Mesendoderm (in vitro differentiated cells): ENCODE results near the gene GPR31.

ENCODE experiments used
- DNase-seq: peaks from one replicate; pipeline ENCODE4 v3.0.0; 2013
- H2AK5ac ChIP-seq: 2 replicates; pipeline ENCODE4 v1.6.1; 2013; ENCODE audit warnings: low read length, inconsistent platforms
- H2BK120ac ChIP-seq: 2 replicates; pipeline ENCODE4 v1.6.1; 2013; ENCODE audit warnings: low read depth, mild to moderate bottlenecking, low read length, moderate library complexity, mixed read lengths
- H2BK15ac ChIP-seq: replicated peaks from 2 replicates; pipeline ENCODE4 v1.6.1; 2013; ENCODE audit warnings: low read depth, mild to moderate bottlenecking, moderate library complexity
- H2BK5ac ChIP-seq: 2 replicates; pipeline ENCODE4 v1.6.1; 2013; ENCODE audit warnings: low read length, inconsistent platforms
- H3K18ac ChIP-seq: 2 replicates; pipeline ENCODE4 v1.6.1; 2013; ENCODE audit warnings: mild to moderate bottlenecking, low read length, mixed read lengths
- H3K23ac ChIP-seq: one replicate; pipeline ENCODE4 v1.6.1; 2013; ENCODE audit warnings: low read length
- H3K27ac ChIP-seq: 2 replicates; pipeline ENCODE4 v1.5.1; 2013; ENCODE audit warnings: low read depth, mild to moderate bottlenecking, inconsistent platforms, low read length, moderate library complexity
- H3K27me3 ChIP-seq: 2 replicates; pipeline ENCODE4 v1.6.1; 2013; ENCODE audit warnings: low read length, control low read depth, mild to moderate bottlenecking, inconsistent platforms; ENCODE audit not compliant: insufficient read depth, poor library complexity
- H3K36me3 ChIP-seq: 2 replicates; pipeline ENCODE4 v1.6.1; 2013; ENCODE audit warnings: low read length, inconsistent platforms; ENCODE audit not compliant: control insufficient read depth, insufficient read depth
- H3K4ac ChIP-seq: one replicate; pipeline ENCODE4 v1.6.1; 2013; ENCODE audit warnings: low read depth, mild to moderate bottlenecking, low read length, moderate library complexity
- H3K4me1 ChIP-seq: 2 replicates; pipeline ENCODE4 v1.6.1; 2013; ENCODE audit warnings: low read depth, low read length, inconsistent platforms; ENCODE audit not compliant: control insufficient read depth
- H3K4me2 ChIP-seq: 2 replicates; pipeline ENCODE4 v1.6.1; 2013; ENCODE audit warnings: low read length
- H3K4me3 ChIP-seq: 2 replicates; pipeline ENCODE4 v1.5.1; 2013; ENCODE audit warnings: mild to moderate bottlenecking, low read length
- H3K56ac ChIP-seq: one replicate; pipeline ENCODE4 v1.6.1; 2013; ENCODE audit warnings: low read length
- H3K79me1 ChIP-seq: 2 replicates; pipeline ENCODE4 v1.6.1; 2013; ENCODE audit warnings: low read length, inconsistent platforms
- H3K79me2 ChIP-seq: 2 replicates; pipeline ENCODE4 v1.6.1; 2013; ENCODE audit warnings: mild to moderate bottlenecking, low read length; ENCODE audit not compliant: control insufficient read depth, insufficient read depth
- H3K9ac ChIP-seq: 2 replicates; pipeline ENCODE4 v1.6.1; 2013; ENCODE audit warnings: low read length, inconsistent platforms
- H4K5ac ChIP-seq: one replicate; pipeline ENCODE4 v1.6.1; 2013; ENCODE audit warnings: low read length
- H4K8ac ChIP-seq: one replicate; pipeline ENCODE4 v1.6.1; 2013; ENCODE audit warnings: low read depth, mild to moderate bottlenecking, control low read depth, low read length, moderate library complexity
- WGBS: extraction: QIAGEN DNeasy Blood & Tissue Kit; methylation state at CpG from one replicate; pipeline ENCODE4 v1.1.7; 2013; ENCODE audit warnings: low lambda C conversion rate, missing lambda C conversion rate; ENCODE audit not compliant: insufficient coverage; ENCODE audit errors: extremely low coverage; 5-methylcytosine and 5-hydroxymethylcytosine counted together

The GPR31 gene

GRCh38 chr6:167143041-167143440 is 14.7 kb downstream of the GPR31 start:
- Histone ChIP-seq H3K79me2 (no peaks in the 10 kb centered on the region), H3K23ac (no peak overlapping the region), H3K4me2 (no peak overlapping the region), H3K9ac (no peak overlapping the region), H2BK5ac (no peak overlapping the region), H3K18ac (no peak overlapping the region), H2AK5ac (no peak overlapping the region), H2BK120ac (no peak overlapping the region), H4K8ac (no peak overlapping the region), H3K4ac (no peak overlapping the region), H3K4me3 (no peak overlapping the region), H3K56ac (no peak overlapping the region), H4K5ac (no peak overlapping the region), H2BK15ac (no peak overlapping the region), H3K27me3 (no peaks in the 10 kb centered on the region), H3K4me1 (peaks cover 3% of the 10 kb centered on the region), H3K36me3 (no peaks in the 10 kb centered on the region), H3K79me1 (no peaks in the 10 kb centered on the region), H3K27ac (no peak overlapping the region)
- no peak for DNase-seq
- no CpG with 5 or more reads among the region's 9 CpGs for WGBS

- H3K36me3 ChIP-seq, result no peaks in the 10 kb centered on the region
- no CpG with 5 or more reads among the region's 4 CpGs for WGBS
- H3K56ac ChIP-seq, result no peak overlapping the region
- H3K18ac ChIP-seq, result no peak overlapping the region
- H2BK15ac ChIP-seq, result no peak overlapping the region
- no peak overlapping the region for H2BK120ac ChIP-seq
- DNase-seq, result no peak
- no peak overlapping the region for H3K27ac ChIP-seq
- H3K4me3 ChIP-seq, result no peak overlapping the region
- no peak overlapping the region for H2BK5ac ChIP-seq
- peaks cover 2% of the 10 kb centered on the region for H3K4me1 ChIP-seq
- H2AK5ac ChIP-seq, result no peak overlapping the region
- H4K8ac ChIP-seq, result no peak overlapping the region
- H4K5ac ChIP-seq, result no peak overlapping the region
- H3K79me2 ChIP-seq, result no peaks in the 10 kb centered on the region
- no peak overlapping the region for H3K4me2 ChIP-seq
- no peak overlapping the region for H3K4ac ChIP-seq
- H3K27me3 ChIP-seq, result no peaks in the 10 kb centered on the region
- H3K9ac ChIP-seq, result no peak overlapping the region
- no peaks in the 10 kb centered on the region for H3K79me1 ChIP-seq
- H3K23ac ChIP-seq, result no peak overlapping the region
Observed at GRCh38 chr6:167142433-167142761, 15.4 kb downstream of the GPR31 start.

DNA sequence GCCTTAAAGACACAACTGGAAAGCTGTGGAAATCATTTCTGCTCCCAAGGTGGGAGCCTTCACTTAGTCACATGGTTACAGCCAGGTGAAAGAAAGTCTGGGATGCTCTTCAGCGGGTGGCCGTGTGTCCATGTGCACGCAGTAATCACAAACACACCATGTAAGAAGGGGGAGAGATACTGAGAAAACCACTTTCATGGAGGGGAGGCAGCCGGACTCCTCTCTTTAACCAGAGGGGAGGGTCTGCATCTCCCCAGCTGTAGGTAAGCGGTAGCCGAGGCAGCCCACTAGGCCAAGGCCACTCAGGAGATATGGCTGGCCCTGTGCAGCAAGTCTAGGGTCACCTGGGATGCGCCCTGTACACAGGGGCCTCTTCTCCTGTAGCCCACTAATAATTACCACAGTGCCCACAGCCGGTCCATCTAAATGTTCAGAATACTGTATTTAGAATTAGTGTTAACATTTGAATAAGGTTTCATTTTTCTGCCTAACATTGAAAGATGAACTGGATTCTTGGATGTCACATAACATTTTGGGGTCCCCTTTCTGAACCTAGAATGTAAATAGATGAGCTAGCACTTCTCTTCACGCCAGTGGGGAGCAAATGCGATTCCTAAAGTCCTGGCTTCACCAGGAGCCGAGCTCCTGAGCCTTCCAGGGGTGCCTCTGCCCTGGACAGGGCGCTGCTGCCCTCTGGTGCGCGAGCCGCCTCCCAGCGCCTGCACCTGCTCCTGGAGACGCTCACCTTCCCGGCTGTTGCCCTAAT is 15.9 kb downstream of the GPR31 start:
- H3K36me3 ChIP-seq, result no peaks in the 10 kb centered on the region
- no peaks in the 10 kb centered on the region for H3K4me1 ChIP-seq
- no peak overlapping the region for H3K4me2 ChIP-seq
- H4K8ac ChIP-seq, result no peak overlapping the region
- no CpG with 5 or more reads among the region's 18 CpGs for WGBS
- no peak overlapping the region for H3K9ac ChIP-seq
- no peak overlapping the region for H3K27ac ChIP-seq
- no peak overlapping the region for H2BK5ac ChIP-seq
- no peak overlapping the region for H3K4me3 ChIP-seq
- H2BK120ac ChIP-seq, result no peak overlapping the region
- no peak overlapping the region for H3K23ac ChIP-seq
- no peak overlapping the region for H2BK15ac ChIP-seq
- H3K79me1 ChIP-seq, result no peaks in the 10 kb centered on the region
- no peak overlapping the region for H2AK5ac ChIP-seq
- DNase-seq, result peak; percentile 53
- H3K4ac ChIP-seq, result no peak overlapping the region
- no peak overlapping the region for H4K5ac ChIP-seq
- no peak overlapping the region for H3K56ac ChIP-seq
- no peaks in the 10 kb centered on the region for H3K79me2 ChIP-seq
- no peak overlapping the region for H3K18ac ChIP-seq
- no peaks in the 10 kb centered on the region for H3K27me3 ChIP-seq

GRCh38 chr6:167140589-167141474 is 16.9 kb downstream of the GPR31 start:
- Histone ChIP-seq H3K79me2 (no peaks in the 10 kb centered on the region), H3K4ac (no peak overlapping the region), H2BK15ac (no peak overlapping the region), H4K5ac (no peak overlapping the region), H3K27me3 (no peaks in the 10 kb centered on the region), H3K56ac (no peak overlapping the region), H2BK5ac (no peak overlapping the region), H3K18ac (no peak overlapping the region), H3K79me1 (no peaks in the 10 kb centered on the region), H3K4me2 (no peak overlapping the region), H3K27ac (no peak overlapping the region), H3K4me3 (no peak overlapping the region), H3K23ac (no peak overlapping the region), H2AK5ac (no peak overlapping the region), H3K9ac (no peak overlapping the region), H2BK120ac (no peak overlapping the region), H4K8ac (no peak overlapping the region), H3K4me1 (no peaks in the 10 kb centered on the region), H3K36me3 (no peaks in the 10 kb centered on the region)
- WGBS, result no CpG with 5 or more reads among the region's 10 CpGs
- no peak for DNase-seq

DNA sequence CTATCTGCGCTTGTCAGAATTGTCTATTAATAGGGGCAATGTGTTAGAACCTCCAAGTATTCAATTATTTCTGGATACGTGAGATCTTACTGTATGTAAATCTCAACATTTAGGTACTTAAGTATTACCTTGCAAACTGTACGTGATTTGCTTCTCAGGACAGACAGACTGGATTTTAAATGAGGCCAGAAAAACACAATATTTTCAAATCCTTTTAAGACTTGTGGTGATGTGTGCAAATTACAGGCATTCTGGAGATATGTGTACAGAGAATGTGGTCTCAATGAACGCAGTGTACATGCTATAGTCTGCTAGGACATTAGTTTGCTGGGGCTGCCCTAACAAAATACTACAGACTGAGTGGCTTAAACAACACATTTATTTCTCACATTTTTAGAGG is 18.0 kb downstream of the GPR31 start:
- DNase-seq, result no peak
- H3K27ac ChIP-seq, result no peak overlapping the region
- no peaks in the 10 kb centered on the region for H3K4me1 ChIP-seq
- no peak overlapping the region for H2BK5ac ChIP-seq
- no peak overlapping the region for H3K56ac ChIP-seq
- no peak overlapping the region for H3K4ac ChIP-seq
- no peaks in the 10 kb centered on the region for H3K36me3 ChIP-seq
- H3K9ac ChIP-seq, result no peak overlapping the region
- no peak overlapping the region for H2BK15ac ChIP-seq
- H3K79me2 ChIP-seq, result no peaks in the 10 kb centered on the region
- H4K5ac ChIP-seq, result no peak overlapping the region
- no peaks in the 10 kb centered on the region for H3K27me3 ChIP-seq
- H3K18ac ChIP-seq, result no peak overlapping the region
- no peak overlapping the region for H3K4me2 ChIP-seq
- WGBS, result no CpG with 5 or more reads among the region's 4 CpGs
- H2AK5ac ChIP-seq, result no peak overlapping the region
- H3K23ac ChIP-seq, result no peak overlapping the region
- no peaks in the 10 kb centered on the region for H3K79me1 ChIP-seq
- H4K8ac ChIP-seq, result no peak overlapping the region
- no peak overlapping the region for H3K4me3 ChIP-seq
- H2BK120ac ChIP-seq, result no peak overlapping the region
